ENCODE data around the gene KCND2. TPM values are rescaled to one million over a fixed set of nuclear protein-coding genes. Genes with fewer than 3 reads are reported as not detected.
A peak's percentile ranks its signal among the peaks of the same experiment; 100 is the strongest.

Gene KCND2
- total and polyA plus RNA-seq, 2 of the 8 experiments (the other 6 are each of a cell fraction or from before 2014, with no cell fraction given) = 4.6 to 7.7 TPM

DNA sequence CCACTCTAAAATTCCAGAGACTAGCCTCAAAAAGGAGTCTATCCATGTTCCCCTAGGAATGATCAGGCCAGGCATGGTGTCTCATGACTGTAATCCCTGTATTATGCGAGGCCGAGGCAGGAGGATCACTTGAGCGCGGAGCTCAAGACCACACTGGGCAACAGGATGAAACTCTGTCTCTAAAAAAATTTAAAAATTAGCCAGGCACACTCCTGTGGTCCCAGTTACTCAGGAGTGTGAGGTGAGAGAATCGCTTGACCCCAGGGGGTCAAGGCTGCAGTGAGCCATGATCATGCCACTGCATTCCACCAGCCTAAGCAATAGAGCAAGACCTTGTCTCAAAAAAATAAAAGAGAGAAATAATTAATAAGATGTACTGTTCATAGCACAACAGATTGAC is 256.8 kb downstream of the KCND2 start:
- H3K56ac ChIP-seq (replicated peaks; ENCODE audit: insufficient read length, low read depth, low read length) = no peak overlapping the region
- peaks cover 0 to 3% (median 0%) of the 10 kb centered on the region in 4 experiments; a peak in 1 of 7 replicates for H3K4me1 ChIP-seq (replicated peaks in 1 of 4; ENCODE audit: control insufficient read depth in 3 of 4, insufficient read depth in 4 of 4, low read length in 3 of 4)
- no peak overlapping the region for H2BK20ac ChIP-seq (ENCODE audit: low read length)
- H2AFZ ChIP-seq (ENCODE audit: low read length) = no peak overlapping the region
- no peak overlapping the region for H2BK15ac ChIP-seq (ENCODE audit: low read length)
- no peak overlapping the region for H3K4ac ChIP-seq (replicated peaks; ENCODE audit: insufficient read length, low read depth, low read length)
- H2BK120ac ChIP-seq (replicated peaks; ENCODE audit: low read depth, low read length) = no peak overlapping the region
- H3K23me2 ChIP-seq (ENCODE audit: low read depth, low read length) = no peaks in the 10 kb centered on the region
- no peak overlapping the region for H3K14ac ChIP-seq (ENCODE audit: insufficient read length)
- H3K4me2 ChIP-seq (ENCODE audit: insufficient read depth in 1 of 2, low read depth in 2 of 2, low read length in 2 of 2) = no peak overlapping the region
- ChIA-PET CTCF (ENCODE audit: partially characterized antibody) (interaction anchor here (1.7 to 2.6 kb wide), 3 partner anchors 8 to 45 kb away, joined by 4 to 7 read pairs (median 4); no protein-coding TSS in a partner anchor), POLR2A (ENCODE audit: partially characterized antibody) (no interaction called here)
- H3K79me2 ChIP-seq (ENCODE audit: control insufficient read depth in 1 of 2, insufficient read depth in 2 of 2, low read length in 2 of 2) = no peaks in the 10 kb centered on the region
- H4K20me1 ChIP-seq (replicated peaks in 1 of 2; ENCODE audit: control insufficient read depth in 1 of 2, insufficient read depth in 2 of 2, low read length in 2 of 2) = no peaks in the 10 kb centered on the region
- H3K36me3 ChIP-seq (ENCODE audit: control insufficient read depth in 2 of 4, insufficient read depth in 4 of 4, low read length in 3 of 4) = no peaks in the 10 kb centered on the region
- 92% methylated on average over 5 of the region's 5 CpGs; no CpG with 5 or more reads in 1 of the 2 experiments for WGBS, 2 experiments (ENCODE audit: extremely low coverage in 1 of 2, insufficient coverage in 1 of 2, insufficient read length in 1 of 2, insufficient replicate concordance in 2 of 2, low coverage in 1 of 2, low lambda C conversion rate in 2 of 2, missing lambda C conversion rate in 1 of 2)
- H3K4me3 ChIP-seq (ENCODE audit: extremely low read depth in 1 of 4, insufficient read depth in 2 of 4, low read depth in 3 of 4, low read length in 4 of 4) = no peak overlapping the region
- no peak overlapping the region for H2BK12ac ChIP-seq (ENCODE audit: low read depth, low read length)
- no peak overlapping the region for H3K23ac ChIP-seq (ENCODE audit: insufficient read length)
- no peak overlapping the region for H3K27ac ChIP-seq (ENCODE audit: low read depth, low read length)
- no peak for DNase-seq (ENCODE audit: low read depth in 1 of 2, low spot score in 2 of 2)
- H2BK5ac ChIP-seq (ENCODE audit: low read depth, low read length) = no peak overlapping the region
- H3K18ac ChIP-seq (ENCODE audit: extremely low read depth, low read length) = no peak overlapping the region
- H3K79me1 ChIP-seq (ENCODE audit: low read depth, low read length) = no peaks in the 10 kb centered on the region
- H2AK5ac ChIP-seq (ENCODE audit: low read depth, low read length) = no peak overlapping the region
- H3K9ac ChIP-seq (replicated peaks in 1 of 4; ENCODE audit: extremely low read depth in 1 of 4, low read depth in 3 of 4, low read length in 3 of 4) = no peak overlapping the region; a peak in 1 of 7 replicates
- no peak for FAIRE-seq
- peak overlapping the region; percentile 61 for H4K91ac ChIP-seq (replicated peaks; ENCODE audit: insufficient read length, low read length)
- H3K27me3 ChIP-seq (replicated peaks in 1 of 4; ENCODE audit: control insufficient read depth in 3 of 4, extremely low read depth in 1 of 4, insufficient read depth in 3 of 4, low read length in 3 of 4) = no peaks in the 10 kb centered on the region
- no peak overlapping the region for H4K8ac ChIP-seq (ENCODE audit: extremely low read depth, insufficient read depth, low read length)
- H4K5ac ChIP-seq (ENCODE audit: insufficient read length, low read depth, low read length) = no peak overlapping the region
- no peaks in the 10 kb centered on the region for H3K9me3 ChIP-seq (ENCODE audit: insufficient read depth in 2 of 2, low read depth in 1 of 2, low read length in 1 of 2)
- TF ChIP-seq EGR1 (IDR thresholded peaks at IDR 0.05; ENCODE audit: borderline replicate concordance, low read depth, low read length) = no peak
- no peak for TF ChIP-seq TAF7 (optimal IDR thresholded peaks at IDR 0.05; ENCODE audit: borderline replicate concordance, low read depth, low read length)
- no peak for TF ChIP-seq SAP30 (IDR thresholded peaks at IDR 0.05; ENCODE audit: insufficient read depth, insufficient replicate concordance, low read length)
- TF ChIP-seq RNF2 (IDR thresholded peaks at IDR 0.05; ENCODE audit: borderline replicate concordance, low read depth, low read length, missing control alignments, poor library complexity, severe bottlenecking) = no peak
- TF ChIP-seq RAD21 (IDR thresholded peaks at IDR 0.05 in 1 of 2, conservative IDR thresholded peaks at IDR 0.05 in 1 of 2; ENCODE audit: low read depth in 2 of 2, low read length in 2 of 2) = no peak
- TF ChIP-seq ZNF274 (IDR thresholded peaks at IDR 0.05; ENCODE audit: borderline replicate concordance, extremely low read depth, low read length) = no peak
- no peak for TF ChIP-seq CEBPB (IDR thresholded peaks at IDR 0.05; ENCODE audit: low read depth, low read length)
- TF ChIP-seq RFX5 (IDR thresholded peaks at IDR 0.05; ENCODE audit: borderline replicate concordance, low read depth, low read length) = no peak
- no peak for TF ChIP-seq FOSL1 (IDR thresholded peaks at IDR 0.05; ENCODE audit: insufficient read depth, low read depth, low read length)
- no peak for TF ChIP-seq BACH1 (IDR thresholded peaks at IDR 0.05; ENCODE audit: low read length)
